ENCODE measurements around the gene NSG1. TPM values are rescaled to one million over a fixed set of nuclear protein-coding genes. Genes with fewer than 3 reads are reported as not detected.

NSG1 gene
- total and polyA plus RNA-seq, 2 of the 8 experiments (the other 6 are each of a cell fraction or from before 2014, with no cell fraction given) = 35.7 to 61.4 TPM

DNA sequence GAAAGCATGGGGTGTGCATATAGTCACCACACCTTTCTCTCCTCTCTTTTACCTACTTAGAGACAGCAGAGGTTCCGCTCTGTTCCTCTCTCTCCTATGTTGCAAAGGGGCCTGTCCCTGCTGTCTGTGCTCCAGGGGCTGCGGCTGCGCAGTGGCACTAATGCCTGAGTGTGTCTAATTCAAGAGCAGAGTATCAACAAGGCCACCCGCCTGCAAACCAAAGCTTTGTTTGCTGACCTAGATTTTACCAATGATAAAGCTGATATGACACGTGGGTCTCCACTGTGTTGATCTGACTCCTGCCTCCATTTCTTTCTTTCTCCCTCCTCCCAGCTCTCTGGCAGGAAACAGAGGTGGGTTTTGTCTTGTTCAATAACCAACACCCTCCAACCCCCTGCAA lies 74.9 kb downstream of the NSG1 start:
- H3K4me3 ChIP-seq (ENCODE audit: extremely low read depth in 1 of 4, insufficient read depth in 2 of 4, low read depth in 3 of 4, low read length in 4 of 4) = no peak overlapping the region
- 0 out of 2 replicates have a peak overlapping the region, but pooled peaks have one; percentile 92 for H2BK15ac ChIP-seq (ENCODE audit: low read length)
- H3K4me2 ChIP-seq (ENCODE audit: insufficient read depth in 1 of 2, low read depth in 2 of 2, low read length in 2 of 2) = no peak overlapping the region; a peak in 1 of 4 replicates
- FAIRE-seq (no peak), DNase-seq (ENCODE audit: low read depth in 1 of 2, low spot score in 2 of 2) (no peak)
- 0 out of 2 replicates have a peak overlapping the region, but pooled peaks have one; percentile 40 for H3K18ac ChIP-seq (ENCODE audit: extremely low read depth, low read length)
- no peak overlapping the region for H3K4ac ChIP-seq (replicated peaks; ENCODE audit: insufficient read length, low read depth, low read length)
- no peak overlapping the region for H4K8ac ChIP-seq (ENCODE audit: extremely low read depth, insufficient read depth, low read length)
- no peak overlapping the region for H2AFZ ChIP-seq (ENCODE audit: low read length)
- H2BK20ac ChIP-seq (ENCODE audit: low read length) = no peak overlapping the region
- no peak overlapping the region for H2BK120ac ChIP-seq (replicated peaks; ENCODE audit: low read depth, low read length)
- no peak overlapping the region for H3K14ac ChIP-seq (ENCODE audit: insufficient read length)
- H4K5ac ChIP-seq (ENCODE audit: insufficient read length, low read depth, low read length) = no peak overlapping the region
- H3K4me1 ChIP-seq (replicated peaks in 1 of 4; ENCODE audit: control insufficient read depth in 3 of 4, insufficient read depth in 4 of 4, low read length in 3 of 4) = peaks cover 4 to 23% (median 15%) of the 10 kb centered on the region in 4 experiments; a peak in 5 of 7 replicates
- H3K27me3 ChIP-seq (replicated peaks in 1 of 4; ENCODE audit: control insufficient read depth in 3 of 4, extremely low read depth in 1 of 4, insufficient read depth in 3 of 4, low read length in 3 of 4) = no peaks in the 10 kb centered on the region
- no peaks in the 10 kb centered on the region for H3K79me1 ChIP-seq (ENCODE audit: low read depth, low read length)
- H2BK12ac ChIP-seq (ENCODE audit: low read depth, low read length) = no peak overlapping the region
- H3K36me3 ChIP-seq (ENCODE audit: control insufficient read depth in 2 of 4, insufficient read depth in 4 of 4, low read length in 3 of 4) = peaks cover 0 to 3% (median under 1%) of the 10 kb centered on the region in 4 experiments; a peak in 3 of 8 replicates
- H3K56ac ChIP-seq (replicated peaks; ENCODE audit: insufficient read length, low read depth, low read length) = no peak overlapping the region
- ChIA-PET CTCF (ENCODE audit: partially characterized antibody) (interaction anchor here (0.6 kb wide), 1 partner anchor 351 kb away, joined by 3 read pairs; no protein-coding TSS in a partner anchor), POLR2A (ENCODE audit: partially characterized antibody) (interaction anchor here (0.6 kb wide), 1 partner anchor 206 kb away, joined by 3 read pairs; no protein-coding TSS in a partner anchor)
- H3K23ac ChIP-seq (ENCODE audit: insufficient read length) = no peak overlapping the region
- H3K23me2 ChIP-seq (ENCODE audit: low read depth, low read length) = no peaks in the 10 kb centered on the region
- H3K79me2 ChIP-seq (ENCODE audit: control insufficient read depth in 1 of 2, insufficient read depth in 2 of 2, low read length in 2 of 2) = no peaks in the 10 kb centered on the region
- no peak overlapping the region for H3K27ac ChIP-seq (ENCODE audit: low read depth, low read length)
- no peaks in the 10 kb centered on the region for H4K20me1 ChIP-seq (replicated peaks in 1 of 2; ENCODE audit: control insufficient read depth in 1 of 2, insufficient read depth in 2 of 2, low read length in 2 of 2)
- 93% methylated on average over 5 of the region's 5 CpGs; no CpG with 5 or more reads in 1 of the 2 experiments for WGBS, 2 experiments (ENCODE audit: extremely low coverage in 1 of 2, insufficient coverage in 1 of 2, insufficient read length in 1 of 2, insufficient replicate concordance in 2 of 2, low coverage in 1 of 2, low lambda C conversion rate in 2 of 2, missing lambda C conversion rate in 1 of 2)
- peaks cover 0 to 3% of the 10 kb centered on the region in 2 experiments; a peak in 1 of 4 replicates for H3K9me3 ChIP-seq (ENCODE audit: insufficient read depth in 2 of 2, low read depth in 1 of 2, low read length in 1 of 2)
- H3K9ac ChIP-seq (replicated peaks in 1 of 4; ENCODE audit: extremely low read depth in 1 of 4, low read depth in 3 of 4, low read length in 3 of 4) = no peak overlapping the region
- H4K91ac ChIP-seq (replicated peaks; ENCODE audit: insufficient read length, low read length) = no peak overlapping the region
- H2BK5ac ChIP-seq (ENCODE audit: low read depth, low read length) = no peak overlapping the region; the same call in 1 of the 2 replicates
- H2AK5ac ChIP-seq (ENCODE audit: low read depth, low read length) = peak overlapping the region; percentile 48; the same call in 1 of the 2 replicates
- TF ChIP-seq POLR2AphosphoS5 (IDR thresholded peaks at IDR 0.05; ENCODE audit: low read depth, low read length) = no peak
- TF ChIP-seq RAD21 (IDR thresholded peaks at IDR 0.05 in 1 of 2, conservative IDR thresholded peaks at IDR 0.05 in 1 of 2; ENCODE audit: low read depth in 2 of 2, low read length in 2 of 2) = no peak
- TF ChIP-seq SP4 (IDR thresholded peaks at IDR 0.05; ENCODE audit: low read length) = no peak
- TF ChIP-seq KDM4A (IDR thresholded peaks at IDR 0.05; ENCODE audit: low read depth, low read length, severe bottlenecking) = no peak
- TF ChIP-seq ASH2L (IDR thresholded peaks at IDR 0.05; ENCODE audit: low read length) = no peak
- TF ChIP-seq KDM5A (IDR thresholded peaks at IDR 0.05; ENCODE audit: low read length) = no peak
- TF ChIP-seq ATF3 (IDR thresholded peaks at IDR 0.05; ENCODE audit: insufficient read depth, low read depth, low read length) = no peak
- no peak for TF ChIP-seq TEAD4 (IDR thresholded peaks at IDR 0.05; ENCODE audit: low read depth, low read length)
- TF ChIP-seq SP2 (IDR thresholded peaks at IDR 0.05; ENCODE audit: low read length) = no peak
- no peak for TF ChIP-seq CBX5 (IDR thresholded peaks at IDR 0.05; ENCODE audit: low read depth, low read length)
- TF ChIP-seq EZH2 (IDR thresholded peaks at IDR 0.05; ENCODE audit: low read depth, low read length, severe bottlenecking) = no peak
- no peak for TF ChIP-seq SRF (IDR thresholded peaks at IDR 0.05; ENCODE audit: low read depth, low read length)
- TF ChIP-seq PHF8 (conservative IDR thresholded peaks at IDR 0.05; ENCODE audit: low read depth, low read length) = no peak

All from H1 (cell line).